DMS53 (cell line): Measurements from ENCODE around the gene PBX3.

ENCODE experiments used
- DNase-seq: peaks from one replicate; lab custom pipeline; 2025; lab: John Stamatoyannopoulos, UW

Gene PBX3

DNA sequence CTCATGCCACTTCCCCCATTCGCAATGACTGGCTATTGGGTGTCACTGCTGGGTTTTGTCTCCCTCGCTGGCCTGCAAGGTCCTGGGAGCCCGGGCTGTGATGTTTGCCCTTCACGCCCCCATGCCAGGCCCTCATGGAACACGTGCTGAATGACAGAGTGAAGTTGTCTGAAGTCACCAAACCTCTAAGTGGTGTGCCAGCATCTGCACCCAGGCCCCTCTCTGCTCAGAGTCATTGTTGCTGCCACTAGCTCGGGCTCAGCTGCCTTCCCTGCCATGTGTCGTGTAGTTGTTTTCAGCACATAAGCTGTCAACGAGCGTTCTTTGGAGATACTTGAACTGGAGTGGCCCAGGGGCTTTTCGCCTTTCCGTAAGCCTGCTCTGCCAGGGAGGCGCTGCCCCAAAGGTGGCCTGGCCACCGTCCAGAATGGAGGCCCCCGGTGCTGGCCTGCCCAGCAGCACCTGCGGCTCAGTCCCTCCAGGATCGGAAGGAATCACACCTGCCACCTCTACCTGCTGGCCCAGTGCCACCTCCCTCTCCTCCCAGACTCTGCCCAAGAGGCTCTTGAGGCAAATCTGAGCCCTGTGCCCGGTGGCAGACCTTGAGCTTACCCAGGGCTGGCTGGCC is 250.1 kb downstream of the PBX3 start:
- peak; percentile 82 for DNase-seq

DNA sequence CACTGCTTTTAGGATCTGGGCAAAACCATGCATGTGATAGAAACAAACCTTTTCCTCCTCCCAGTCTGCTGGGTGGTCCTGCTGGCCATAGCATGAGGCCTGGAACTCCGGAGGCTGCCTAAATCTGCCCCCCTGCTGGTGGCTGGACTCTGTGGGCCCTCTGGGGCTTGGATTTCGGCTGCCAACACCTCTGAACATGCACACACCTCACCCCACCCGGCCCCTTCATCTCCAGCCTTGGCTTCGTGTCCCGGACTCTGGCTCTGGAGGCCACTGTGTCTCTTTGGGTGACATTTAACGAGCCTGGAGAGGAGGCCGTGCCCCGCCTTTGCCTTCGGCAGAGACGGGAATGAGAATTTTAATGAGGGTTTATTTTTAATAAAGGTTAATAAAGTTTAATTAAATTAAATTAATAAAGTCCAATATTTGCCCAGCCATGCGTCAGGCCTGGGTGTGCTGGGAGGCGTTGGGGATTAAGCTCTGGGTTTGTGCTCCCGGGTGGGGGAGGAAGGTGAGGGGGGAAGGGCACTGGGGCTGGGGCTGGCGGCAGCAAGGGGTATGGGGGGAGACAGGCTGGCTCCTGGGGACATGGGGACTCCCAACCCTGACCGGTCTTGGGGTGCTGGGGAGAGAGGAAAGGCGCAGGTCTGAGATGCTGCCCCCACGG is 251.8 kb downstream of the PBX3 start:
- no peak for DNase-seq

DNA sequence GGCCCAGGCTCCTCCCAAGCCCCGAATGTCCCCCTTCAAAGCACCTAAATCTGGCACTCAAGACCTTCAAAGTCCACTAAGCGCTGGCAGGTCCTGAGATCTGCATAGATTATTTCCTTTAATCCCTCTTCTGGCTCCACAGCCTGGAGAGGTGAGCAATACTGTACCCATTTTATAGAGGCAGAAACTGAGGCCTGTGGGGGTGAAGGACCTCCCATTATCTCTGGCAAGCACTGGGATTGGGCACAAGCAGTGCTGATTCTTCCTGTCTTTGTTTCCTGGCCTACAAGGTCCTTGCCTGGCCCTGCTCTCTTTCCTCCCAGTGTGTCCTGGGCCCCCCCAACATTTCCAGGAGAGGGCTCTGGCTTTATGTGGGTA is 252.3 kb downstream of the PBX3 start:
- no peak for DNase-seq

DNA sequence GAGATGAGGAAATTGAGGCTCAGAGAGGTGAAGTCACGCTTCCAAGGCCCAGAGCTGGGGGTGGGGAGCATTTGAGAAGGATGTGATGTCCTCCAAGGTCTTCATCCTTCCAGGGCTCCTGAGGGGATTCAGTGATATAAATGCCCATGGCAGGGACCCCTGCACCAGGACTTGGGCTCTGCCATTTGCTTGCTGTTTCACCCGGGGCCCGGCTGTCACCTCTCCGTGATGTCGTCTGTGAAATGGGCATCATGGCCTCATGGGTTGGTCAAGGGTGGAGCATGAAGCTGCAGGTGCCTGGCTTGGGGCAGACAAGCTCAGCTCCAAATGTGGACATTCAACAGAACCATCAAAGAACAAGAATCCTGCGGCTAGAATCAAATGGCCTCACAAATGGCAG is 253.1 kb downstream of the PBX3 start:
- DNase-seq: no peak

DNA sequence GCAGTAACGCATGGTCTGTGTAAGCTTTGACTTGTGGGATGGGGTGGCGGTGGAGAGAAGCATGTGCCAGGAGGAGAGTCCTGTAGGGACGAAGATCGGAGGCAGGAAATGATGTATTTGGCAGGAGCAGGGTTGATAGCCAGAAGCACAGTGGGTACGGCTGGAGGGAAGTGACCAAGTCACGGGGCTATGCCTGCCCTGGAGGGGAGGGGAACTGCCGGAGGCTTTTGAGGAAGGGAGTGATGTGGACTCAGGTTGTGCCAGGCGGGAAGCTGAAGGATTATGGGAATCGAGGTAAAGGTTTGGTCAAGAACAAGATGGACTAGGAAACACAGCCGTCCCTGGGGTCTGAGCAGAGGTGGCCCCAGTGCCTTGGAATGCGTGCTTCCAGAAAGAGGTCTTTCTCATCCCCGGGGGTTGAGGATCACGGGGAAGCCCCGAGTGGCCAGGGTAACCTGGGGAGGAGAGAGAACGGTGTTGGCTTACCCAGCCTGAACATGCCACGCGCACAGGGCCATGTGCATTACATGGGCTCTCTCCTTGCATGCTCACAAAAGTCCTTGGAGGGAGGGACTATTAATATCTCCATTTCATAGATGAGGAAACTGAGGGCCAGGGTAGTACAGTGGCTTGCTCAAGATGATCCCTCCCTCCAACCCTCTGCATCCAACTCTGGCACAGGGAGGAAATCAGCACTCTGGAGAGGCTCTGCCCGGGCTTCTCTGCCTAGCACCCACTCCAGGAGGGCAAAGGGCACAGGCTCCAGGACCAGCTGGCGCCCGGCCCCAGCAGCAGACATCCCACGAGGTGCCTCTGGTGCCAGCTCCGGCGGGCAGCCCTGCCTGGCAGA is 253.8 kb downstream of the PBX3 start:
- peak; percentile 24 for DNase-seq

DNA sequence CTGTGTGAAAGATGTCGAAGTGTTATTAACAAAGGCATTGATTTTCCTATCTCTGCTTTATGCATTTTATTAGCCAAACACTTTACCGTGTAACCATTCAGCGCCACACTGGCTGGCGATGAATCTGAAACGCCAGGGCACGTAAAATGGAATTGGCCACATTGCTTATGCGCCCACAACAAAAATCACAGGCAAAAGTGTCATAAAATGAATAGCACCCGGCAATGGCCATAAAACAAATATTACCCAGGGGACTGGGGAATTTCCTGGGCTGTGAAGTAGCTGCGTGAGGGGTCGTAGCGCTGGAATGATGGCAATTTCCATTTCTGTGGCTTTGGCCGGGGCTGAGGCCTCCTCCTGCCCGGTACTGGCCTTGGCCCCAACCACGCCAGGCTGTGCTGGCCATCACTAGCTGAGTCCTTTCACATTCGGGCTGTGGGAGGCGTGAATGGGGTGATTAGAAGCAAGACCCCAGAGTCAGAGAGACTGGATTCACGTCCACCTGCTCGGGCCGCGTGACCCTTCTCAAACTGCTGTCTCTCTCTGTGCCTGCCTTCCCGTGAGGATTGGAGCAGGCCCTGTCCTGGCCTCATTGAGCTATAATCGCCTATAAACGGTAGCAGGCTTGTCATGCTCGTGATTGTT is 254.5 kb downstream of the PBX3 start:
- DNase-seq: no peak

DNA sequence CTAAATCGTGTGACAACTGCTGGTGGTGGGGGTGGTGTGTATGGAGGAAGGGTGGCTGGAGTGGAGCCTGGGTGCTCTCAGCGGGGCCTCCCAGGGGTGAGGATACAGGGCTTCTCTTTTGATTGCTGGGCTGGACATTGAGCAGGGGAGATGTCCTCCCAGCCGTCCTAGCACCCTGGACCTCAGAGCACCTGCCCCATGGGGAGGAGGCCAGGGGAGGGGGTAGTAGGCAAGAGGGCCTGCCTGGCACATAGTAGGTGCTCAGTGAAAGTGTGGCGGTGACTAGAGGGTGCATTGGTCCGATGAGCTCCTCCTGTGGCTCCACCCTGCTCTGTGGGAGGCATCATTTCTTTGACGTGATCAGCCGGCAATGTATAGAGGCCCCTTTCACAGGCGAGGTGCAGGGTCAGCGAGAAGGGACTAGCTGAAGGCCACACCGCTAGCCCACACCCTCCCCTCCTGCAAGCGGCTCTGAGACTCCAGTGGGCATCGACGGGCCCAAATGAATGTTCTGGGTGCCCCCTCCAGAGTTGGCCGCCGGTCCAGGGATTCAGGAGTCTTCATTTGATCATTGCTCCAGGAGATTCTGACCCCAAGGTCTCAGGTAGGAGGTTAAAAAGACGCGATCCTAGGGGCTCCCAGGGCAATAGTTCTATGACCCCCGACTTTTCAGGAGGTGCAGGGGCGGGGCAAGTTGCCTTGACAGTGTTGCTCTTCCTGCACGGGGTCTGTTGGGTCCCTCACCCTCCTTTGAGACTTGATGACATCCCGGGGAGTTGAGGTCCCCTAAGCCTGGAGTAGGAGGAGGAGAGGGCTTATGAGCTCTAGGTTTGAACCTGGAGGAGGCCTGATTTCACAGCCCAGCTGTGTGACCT is 255.5 kb downstream of the PBX3 start:
- no peak for DNase-seq

DNA sequence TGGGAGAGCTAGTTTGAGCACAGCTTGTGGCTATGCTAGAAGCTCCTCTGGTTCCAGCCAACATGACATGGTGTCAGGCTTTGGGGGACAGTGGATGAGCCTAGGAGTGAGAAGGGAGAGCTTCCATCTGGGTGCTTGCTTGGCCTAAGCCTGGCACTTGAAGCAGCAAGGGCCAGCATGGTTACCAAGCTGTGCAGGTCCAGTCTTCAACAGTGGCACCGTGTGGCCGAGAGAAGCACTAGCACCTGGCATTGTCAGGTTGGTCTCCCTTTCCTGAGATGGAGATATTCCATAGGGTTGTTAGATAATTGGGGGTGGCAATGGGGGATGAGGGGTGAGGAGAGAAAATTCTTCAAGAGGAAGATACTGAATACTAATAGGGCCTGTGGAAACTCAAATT is 261.9 kb downstream of the PBX3 start:
- peak; percentile 49 for DNase-seq

DNA sequence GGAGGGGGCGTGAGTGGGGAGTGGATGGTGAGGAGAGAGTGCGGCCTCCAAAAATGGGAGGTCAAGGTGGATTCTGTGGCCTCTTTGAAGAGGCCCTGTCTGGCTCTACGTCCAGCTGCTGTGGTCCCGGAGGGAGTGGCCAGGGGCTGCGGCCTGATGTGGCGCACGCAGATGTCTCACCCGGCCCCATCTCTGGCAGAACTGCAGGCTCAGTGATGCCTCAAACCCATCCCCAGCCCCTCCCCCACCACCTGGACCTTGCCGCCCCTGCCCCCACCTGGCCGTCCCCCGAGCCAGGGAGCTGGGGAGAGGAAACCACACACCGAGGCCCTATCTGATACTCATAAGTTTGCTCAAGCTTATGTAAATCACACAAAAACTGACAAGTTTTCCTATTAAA is 267.6 kb downstream of the PBX3 start:
- DNase-seq: no peak

DNA sequence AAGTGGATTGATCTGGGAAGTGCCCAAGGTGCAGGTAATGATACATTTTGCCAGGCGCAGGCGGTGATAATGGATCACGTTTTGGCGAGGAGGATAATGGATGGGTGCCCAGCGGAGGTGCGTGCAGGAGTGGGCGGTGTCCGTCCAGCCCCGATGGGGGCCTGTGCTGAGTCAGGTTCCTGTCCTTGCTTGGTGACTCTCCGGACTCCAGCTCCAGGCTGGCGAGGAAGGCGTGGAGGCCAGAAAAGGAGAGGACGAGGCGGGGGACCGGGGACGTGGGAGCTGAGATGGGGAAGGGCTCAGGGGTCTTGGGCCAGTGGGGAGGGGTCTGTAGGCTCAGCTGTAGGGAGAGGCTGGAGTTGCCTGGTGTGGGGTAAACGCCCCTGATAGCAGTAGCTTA is 268.3 kb downstream of the PBX3 start:
- DNase-seq: no peak

DNA sequence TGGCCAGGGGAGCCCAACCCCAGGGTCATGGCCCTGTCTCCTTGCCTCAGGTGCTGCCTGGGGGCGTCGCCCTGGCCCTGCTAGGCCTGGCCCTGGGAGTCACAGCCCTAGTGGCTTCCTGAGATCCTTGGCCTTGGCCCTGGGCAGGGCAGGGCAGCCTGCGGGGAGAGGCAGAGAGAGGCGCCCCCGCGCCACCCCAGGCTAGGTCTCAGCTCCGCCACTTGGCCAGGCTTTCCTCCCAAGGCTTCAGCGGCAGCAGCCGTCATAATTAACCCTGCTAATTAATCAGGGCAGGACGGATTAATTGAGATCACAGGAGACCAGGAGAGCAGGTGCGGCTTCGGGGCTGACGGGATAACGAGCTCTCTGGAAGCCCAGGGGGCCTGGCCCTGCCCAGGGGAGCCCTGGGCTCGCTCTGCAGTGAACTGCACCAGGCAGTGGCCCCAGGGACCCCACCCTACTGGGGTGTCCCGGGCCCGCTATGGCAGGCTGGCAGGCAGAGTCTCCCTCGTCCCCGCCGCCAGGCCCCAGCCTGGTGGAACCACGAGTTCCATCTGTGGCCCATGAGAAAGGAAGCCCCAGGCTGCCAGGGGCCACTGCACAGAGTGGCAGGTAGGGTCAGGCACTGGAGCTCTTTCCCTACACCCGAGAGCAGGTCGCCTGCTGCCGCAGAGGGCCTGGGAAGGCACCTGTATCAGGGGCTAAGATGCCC is 269.6 kb downstream of the PBX3 start:
- DNase-seq: no peak
